ENCODE measurements around the gene SLC16A3. TPM values are rescaled to one million over a fixed set of nuclear protein-coding genes. Genes with fewer than 3 reads are reported as not detected.

The SLC16A3 gene
- total and polyA plus RNA-seq, 4 donors: 1.1 to 10.5 (median 8.8) TPM

DNA sequence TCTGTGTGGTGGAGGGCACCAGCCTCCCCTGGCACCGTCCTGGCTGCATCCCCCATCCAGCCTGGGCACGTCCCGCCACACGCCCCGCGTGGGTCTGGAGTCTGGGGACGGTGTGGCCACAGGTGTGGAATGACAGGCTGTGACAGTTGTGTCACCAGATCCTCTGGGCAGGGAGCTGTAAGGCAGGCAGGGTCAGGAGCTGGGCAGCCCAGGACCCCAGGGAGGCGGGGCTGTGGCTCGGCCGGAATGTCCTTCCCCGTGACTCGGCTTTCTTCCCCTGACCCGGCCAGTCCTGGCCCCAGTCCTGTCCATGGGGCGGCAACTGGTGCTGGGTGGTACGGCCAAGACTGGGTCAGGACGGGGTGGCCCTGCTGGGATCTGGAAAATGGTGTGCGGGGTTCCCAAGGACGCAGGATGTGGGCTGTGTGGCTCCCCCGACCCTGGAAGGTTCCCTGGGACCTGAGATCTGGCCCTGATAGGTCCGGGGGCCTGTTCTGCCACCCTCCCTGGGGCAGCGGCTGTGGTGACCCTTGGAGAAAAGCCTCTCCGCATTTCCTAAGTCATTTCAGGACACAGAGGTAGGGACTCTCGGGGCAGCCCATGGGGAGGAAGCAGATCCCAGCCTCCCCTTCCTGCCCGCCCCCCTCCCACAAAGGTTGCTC is 3.3 kb upstream of the SLC16A3 start (continued):
- TF ChIP-seq RXRA (IDR thresholded peaks at IDR 0.05): no peak

DNA sequence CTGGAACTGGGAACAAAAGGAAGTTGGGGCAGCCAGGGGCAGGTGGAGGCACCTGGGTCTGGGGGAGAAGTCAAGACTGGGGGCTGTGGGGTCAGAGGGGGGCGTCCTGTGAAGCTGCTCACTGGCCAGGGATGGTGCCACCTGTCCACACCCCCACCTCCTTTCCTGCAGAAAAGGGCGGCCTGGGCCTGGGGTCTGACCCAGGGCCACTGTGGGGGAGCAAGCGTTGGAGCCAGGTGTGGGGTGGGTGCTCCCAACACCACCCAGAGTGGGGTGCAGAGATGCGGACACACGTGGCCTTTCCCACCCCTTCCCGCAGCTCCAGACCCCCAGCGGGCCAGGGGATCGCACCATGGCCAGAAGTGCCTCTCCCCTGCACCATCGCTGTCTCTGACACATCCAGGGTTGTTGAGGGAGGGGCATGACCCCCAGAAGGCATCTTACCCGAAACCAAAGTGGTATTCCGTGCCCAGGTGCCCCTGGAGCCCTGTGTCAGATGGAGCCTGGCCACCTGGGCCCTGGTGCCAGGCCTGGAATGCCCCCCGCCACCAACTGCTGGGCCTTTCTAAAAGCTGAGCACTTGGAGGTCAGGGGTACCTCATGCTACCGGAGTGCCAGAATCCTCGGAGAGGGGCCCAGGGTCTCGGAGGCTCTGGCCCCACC is 2.6 kb upstream of the SLC16A3 start:
- 96% methylated on average over 15 of the region's 15 CpGs for WGBS
- Histone ChIP-seq H3K4me1 (ENCODE audit: control insufficient read depth in 4 of 4, insufficient read depth in 4 of 4, low read length in 3 of 4) (peaks cover 0 to 10% (median 8%) of the 10 kb centered on the region in 4 donors), H3K4me3 (ENCODE audit: low read depth in 1 of 3, low read length in 3 of 3) (no peak overlapping the region), H3K27ac (ENCODE audit: low read depth in 1 of 2, low read length in 2 of 2) (no peak overlapping the region), H3K9ac (ENCODE audit: low read depth in 1 of 2, low read length in 2 of 2) (no peak overlapping the region), H3K9me3 (ENCODE audit: control insufficient read depth in 4 of 4, low read length in 3 of 4) (no peaks in the 10 kb centered on the region), H3K27me3 (ENCODE audit: control insufficient read depth in 4 of 4, insufficient read depth in 4 of 4, low read length in 3 of 4) (no peaks in the 10 kb centered on the region), H3K36me3 (ENCODE audit: control insufficient read depth in 4 of 4, insufficient read depth in 3 of 4, low read depth in 1 of 4, low read length in 3 of 4) (no peaks in the 10 kb centered on the region)
- TF ChIP-seq TAF1 (conservative IDR thresholded peaks at IDR 0.05) (no peak), RAD21 (IDR thresholded peaks at IDR 0.05) (no peak), EGR1 (IDR thresholded peaks at IDR 0.05; ENCODE audit: low read depth in 2 of 2) (no peak), NR2F2 (IDR thresholded peaks at IDR 0.05) (no peak), RXRA (IDR thresholded peaks at IDR 0.05) (no peak), JUND (IDR thresholded peaks at IDR 0.05) (no peak)
- TF ChIP-seq, protein P1, sequence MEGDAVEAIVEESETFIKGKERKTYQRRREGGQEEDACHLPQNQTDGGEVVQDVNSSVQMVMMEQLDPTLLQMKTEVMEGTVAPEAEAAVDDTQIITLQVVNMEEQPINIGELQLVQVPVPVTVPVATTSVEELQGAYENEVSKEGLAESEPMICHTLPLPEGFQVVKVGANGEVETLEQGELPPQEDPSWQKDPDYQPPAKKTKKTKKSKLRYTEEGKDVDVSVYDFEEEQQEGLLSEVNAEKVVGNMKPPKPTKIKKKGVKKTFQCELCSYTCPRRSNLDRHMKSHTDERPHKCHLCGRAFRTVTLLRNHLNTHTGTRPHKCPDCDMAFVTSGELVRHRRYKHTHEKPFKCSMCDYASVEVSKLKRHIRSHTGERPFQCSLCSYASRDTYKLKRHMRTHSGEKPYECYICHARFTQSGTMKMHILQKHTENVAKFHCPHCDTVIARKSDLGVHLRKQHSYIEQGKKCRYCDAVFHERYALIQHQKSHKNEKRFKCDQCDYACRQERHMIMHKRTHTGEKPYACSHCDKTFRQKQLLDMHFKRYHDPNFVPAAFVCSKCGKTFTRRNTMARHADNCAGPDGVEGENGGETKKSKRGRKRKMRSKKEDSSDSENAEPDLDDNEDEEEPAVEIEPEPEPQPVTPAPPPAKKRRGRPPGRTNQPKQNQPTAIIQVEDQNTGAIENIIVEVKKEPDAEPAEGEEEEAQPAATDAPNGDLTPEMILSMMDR (IDR thresholded peaks at IDR 0.05; ENCODE audit: low read depth, low read length, missing input control): no peak
- no peak for DNase-seq (ENCODE audit: low spot score)

DNA sequence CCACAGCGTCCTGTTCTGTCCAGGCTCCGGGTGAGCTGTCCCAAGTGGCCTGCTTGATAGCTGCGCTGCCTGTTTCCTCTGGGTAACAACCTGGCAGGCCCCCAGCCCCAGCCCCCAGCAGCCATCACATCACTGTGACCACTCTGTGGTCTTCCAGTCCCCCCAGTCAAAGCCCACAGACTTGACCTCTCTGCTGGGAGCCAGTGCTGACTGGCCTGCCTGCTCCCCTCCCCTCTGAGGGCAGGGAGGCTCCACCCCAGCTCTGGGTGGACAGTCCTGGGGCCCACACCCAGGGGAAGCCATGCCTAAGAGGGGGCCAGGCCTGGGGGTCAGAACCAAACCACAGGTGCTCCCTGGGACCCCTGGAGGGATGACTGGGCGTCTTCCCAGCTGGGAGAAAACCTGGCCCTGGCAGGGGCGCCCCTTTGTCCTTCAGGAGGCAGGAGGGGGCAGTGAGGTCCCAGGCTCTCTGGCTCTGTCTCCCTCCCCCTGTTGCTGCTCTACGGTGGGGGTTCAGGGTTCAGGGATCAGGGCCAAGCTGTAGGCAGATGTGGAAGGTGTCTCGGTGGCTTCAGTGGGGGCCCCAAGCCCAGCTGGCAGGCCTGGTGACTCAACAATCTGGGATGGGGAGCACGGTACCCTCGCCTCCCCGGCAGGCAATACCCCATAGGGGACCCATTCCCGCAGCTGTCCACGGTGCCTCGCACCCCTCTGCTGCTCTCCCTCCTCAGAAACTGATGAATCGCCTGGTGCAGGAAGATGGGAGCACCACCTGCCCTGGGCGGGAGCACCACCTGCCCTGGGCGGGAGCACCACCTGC is 1.8 kb upstream of the SLC16A3 start:
- Histone ChIP-seq H3K4me3 (ENCODE audit: low read depth in 1 of 3, low read length in 3 of 3) (no peak overlapping the region), H3K9ac (ENCODE audit: low read depth in 1 of 2, low read length in 2 of 2) (no peak overlapping the region), H3K4me1 (ENCODE audit: control insufficient read depth in 4 of 4, insufficient read depth in 4 of 4, low read length in 3 of 4) (peaks cover 3 to 18% (median 10%) of the 10 kb centered on the region in 4 donors), H3K36me3 (ENCODE audit: control insufficient read depth in 4 of 4, insufficient read depth in 3 of 4, low read depth in 1 of 4, low read length in 3 of 4) (no peaks in the 10 kb centered on the region), H3K27me3 (ENCODE audit: control insufficient read depth in 4 of 4, insufficient read depth in 4 of 4, low read length in 3 of 4) (no peaks in the 10 kb centered on the region), H3K27ac (ENCODE audit: low read depth in 1 of 2, low read length in 2 of 2) (no peak overlapping the region), H3K9me3 (ENCODE audit: control insufficient read depth in 4 of 4, low read length in 3 of 4) (no peaks in the 10 kb centered on the region)
- WGBS: 92% methylated on average over 16 of the region's 16 CpGs
- TF ChIP-seq, protein P2, sequence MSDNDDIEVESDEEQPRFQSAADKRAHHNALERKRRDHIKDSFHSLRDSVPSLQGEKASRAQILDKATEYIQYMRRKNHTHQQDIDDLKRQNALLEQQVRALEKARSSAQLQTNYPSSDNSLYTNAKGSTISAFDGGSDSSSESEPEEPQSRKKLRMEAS (IDR thresholded peaks at IDR 0.05): no peak
- no peak for DNase-seq (ENCODE audit: low spot score)

DNA sequence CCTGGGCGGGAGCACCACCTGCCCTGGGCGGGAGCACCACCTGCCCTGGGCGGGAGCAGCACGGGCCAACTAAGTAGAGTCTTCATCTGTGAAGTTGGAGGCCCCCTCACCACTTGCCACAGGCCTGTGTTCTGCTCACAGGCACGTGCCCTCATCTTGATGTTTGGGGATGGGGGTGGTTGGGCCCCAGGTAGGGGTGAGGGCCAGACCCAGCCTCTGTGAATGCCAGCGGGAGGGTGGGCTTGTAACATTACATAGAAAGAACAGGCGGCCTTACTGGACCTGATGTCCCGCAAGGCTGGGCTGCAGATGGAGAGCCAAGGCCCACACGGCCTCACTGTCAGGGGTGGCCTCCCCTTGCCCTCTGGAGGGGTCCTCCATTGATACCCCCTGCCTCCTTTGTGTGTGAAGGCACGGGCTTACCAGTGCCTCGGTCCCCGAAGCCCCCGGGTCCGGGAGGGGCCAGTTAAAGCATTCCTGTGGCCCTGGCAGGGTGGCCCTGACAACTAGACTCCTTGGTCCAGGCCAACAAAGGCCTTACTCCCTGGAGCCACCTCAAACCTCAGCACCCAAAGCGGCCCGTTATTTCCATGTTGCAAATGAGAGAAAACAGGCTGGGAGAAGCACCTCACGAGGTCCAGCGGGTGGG is 1.1 kb upstream of the SLC16A3 start:
- Histone ChIP-seq H3K27me3 (ENCODE audit: control insufficient read depth in 4 of 4, insufficient read depth in 4 of 4, low read length in 3 of 4) (no peaks in the 10 kb centered on the region), H3K9me3 (ENCODE audit: control insufficient read depth in 4 of 4, low read length in 3 of 4) (no peaks in the 10 kb centered on the region), H3K4me3 (ENCODE audit: low read depth in 1 of 3, low read length in 3 of 3) (peak overlapping the region in 1 of 3 donors; percentile 57), H3K36me3 (ENCODE audit: control insufficient read depth in 4 of 4, insufficient read depth in 3 of 4, low read depth in 1 of 4, low read length in 3 of 4) (no peaks in the 10 kb centered on the region), H3K27ac (ENCODE audit: low read depth in 1 of 2, low read length in 2 of 2) (peak overlapping the region; percentile 79 to 86), H3K9ac (ENCODE audit: low read depth in 1 of 2, low read length in 2 of 2) (no peak overlapping the region), H3K4me1 (ENCODE audit: control insufficient read depth in 4 of 4, insufficient read depth in 4 of 4, low read length in 3 of 4) (peaks cover 3 to 20% (median 12%) of the 10 kb centered on the region in 4 donors)
- no peak for DNase-seq (ENCODE audit: low spot score)
- WGBS: 75% methylated on average over 18 of the region's 18 CpGs
- TF ChIP-seq, protein P1 (IDR thresholded peaks at IDR 0.05; ENCODE audit: low read depth, low read length, missing input control): no peak
- TF ChIP-seq NR2F2 (IDR thresholded peaks at IDR 0.05): no peak
- no peak for TF ChIP-seq HNF4G (IDR thresholded peaks at IDR 0.05)
- TF ChIP-seq SP1 (IDR thresholded peaks at IDR 0.05): no peak
- TF ChIP-seq, protein P3, sequence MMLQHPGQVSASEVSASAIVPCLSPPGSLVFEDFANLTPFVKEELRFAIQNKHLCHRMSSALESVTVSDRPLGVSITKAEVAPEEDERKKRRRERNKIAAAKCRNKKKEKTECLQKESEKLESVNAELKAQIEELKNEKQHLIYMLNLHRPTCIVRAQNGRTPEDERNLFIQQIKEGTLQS (IDR thresholded peaks at IDR 0.05): no peak
- no peak for TF ChIP-seq RXRA (IDR thresholded peaks at IDR 0.05)
- no peak for TF ChIP-seq GABPA (IDR thresholded peaks at IDR 0.05 in 1 of 2, conservative IDR thresholded peaks at IDR 0.05 in 1 of 2)
- TF ChIP-seq, protein P4, sequence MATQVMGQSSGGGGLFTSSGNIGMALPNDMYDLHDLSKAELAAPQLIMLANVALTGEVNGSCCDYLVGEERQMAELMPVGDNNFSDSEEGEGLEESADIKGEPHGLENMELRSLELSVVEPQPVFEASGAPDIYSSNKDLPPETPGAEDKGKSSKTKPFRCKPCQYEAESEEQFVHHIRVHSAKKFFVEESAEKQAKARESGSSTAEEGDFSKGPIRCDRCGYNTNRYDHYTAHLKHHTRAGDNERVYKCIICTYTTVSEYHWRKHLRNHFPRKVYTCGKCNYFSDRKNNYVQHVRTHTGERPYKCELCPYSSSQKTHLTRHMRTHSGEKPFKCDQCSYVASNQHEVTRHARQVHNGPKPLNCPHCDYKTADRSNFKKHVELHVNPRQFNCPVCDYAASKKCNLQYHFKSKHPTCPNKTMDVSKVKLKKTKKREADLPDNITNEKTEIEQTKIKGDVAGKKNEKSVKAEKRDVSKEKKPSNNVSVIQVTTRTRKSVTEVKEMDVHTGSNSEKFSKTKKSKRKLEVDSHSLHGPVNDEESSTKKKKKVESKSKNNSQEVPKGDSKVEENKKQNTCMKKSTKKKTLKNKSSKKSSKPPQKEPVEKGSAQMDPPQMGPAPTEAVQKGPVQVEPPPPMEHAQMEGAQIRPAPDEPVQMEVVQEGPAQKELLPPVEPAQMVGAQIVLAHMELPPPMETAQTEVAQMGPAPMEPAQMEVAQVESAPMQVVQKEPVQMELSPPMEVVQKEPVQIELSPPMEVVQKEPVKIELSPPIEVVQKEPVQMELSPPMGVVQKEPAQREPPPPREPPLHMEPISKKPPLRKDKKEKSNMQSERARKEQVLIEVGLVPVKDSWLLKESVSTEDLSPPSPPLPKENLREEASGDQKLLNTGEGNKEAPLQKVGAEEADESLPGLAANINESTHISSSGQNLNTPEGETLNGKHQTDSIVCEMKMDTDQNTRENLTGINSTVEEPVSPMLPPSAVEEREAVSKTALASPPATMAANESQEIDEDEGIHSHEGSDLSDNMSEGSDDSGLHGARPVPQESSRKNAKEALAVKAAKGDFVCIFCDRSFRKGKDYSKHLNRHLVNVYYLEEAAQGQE (IDR thresholded peaks at IDR 0.05): no peak
